ENCODE results near the gene GPC2.

DNA sequence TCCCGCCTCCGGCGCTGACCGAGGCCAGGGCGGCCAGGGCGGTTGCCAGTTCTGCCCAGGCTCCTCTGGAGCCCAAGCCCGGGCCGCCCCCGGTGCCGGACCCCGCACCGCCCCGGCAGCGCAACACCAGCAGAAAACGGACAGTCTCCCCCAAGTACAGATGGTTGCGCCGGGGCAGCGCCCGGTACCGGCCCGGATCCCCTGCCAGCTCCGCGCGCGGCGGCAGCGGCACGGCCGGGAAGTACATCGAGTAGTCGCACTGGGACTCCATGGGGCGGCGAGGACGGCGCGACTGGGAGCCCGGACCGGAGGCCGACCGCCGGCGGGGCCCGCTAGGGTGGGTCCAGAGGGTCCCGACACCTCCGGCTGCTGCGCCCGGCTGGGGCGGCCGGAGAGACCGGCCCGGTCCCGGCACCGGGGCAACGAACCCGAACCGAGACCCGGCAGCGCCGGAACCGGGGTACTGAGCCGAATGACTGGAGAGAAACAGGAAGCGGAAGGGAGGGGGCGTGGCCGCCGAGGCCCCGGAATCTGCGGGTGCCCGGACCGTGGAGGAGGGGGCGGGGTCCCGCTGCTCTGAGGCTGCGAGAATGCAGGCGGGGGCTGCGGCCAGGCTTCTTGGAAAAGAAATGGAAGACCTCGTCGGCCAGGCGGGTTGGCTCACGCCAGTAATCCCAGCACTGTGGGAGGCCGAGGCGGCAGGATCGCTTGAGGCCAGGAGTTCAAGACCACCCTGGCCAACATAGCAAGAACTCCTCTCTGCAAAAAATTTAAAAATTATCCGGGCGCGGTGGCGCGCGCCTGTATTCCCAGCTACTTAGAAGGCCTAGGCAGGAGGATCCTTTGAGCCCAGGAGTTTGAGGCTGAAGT, 18.7 kb downstream of the GPC2 start, which contains the start of gene TRAPPC14:
- no peak for TF ChIP-seq GATA3 (IDR thresholded peaks at IDR 0.05; ENCODE audit: low read depth, low read length)
- no peak for TF ChIP-seq GATA2 (IDR thresholded peaks at IDR 0.05; ENCODE audit: low read depth, low read length)
